Heart right ventricle (tissue), 16 donors: ENCODE data around the gene CASKIN1. TPM values are rescaled to one million over a fixed set of nuclear protein-coding genes. Genes with fewer than 3 reads are reported as not detected.
"Not testable (repeated sequence)": the region's sequence is repeated elsewhere in the genome, so short reads cannot be mapped to it uniquely, and the experiment has no call there.

ENCODE experiments used
- ATAC-seq, 8 donors: fragments of 200-7000 bp; cut with Tn5 transposase; one replicate each; pipeline ENCODE4 v1.9.1; 2020; ENCODE audit warnings: mild to moderate bottlenecking in 8 of 8, moderate library complexity in 8 of 8, moderate number of reproducible peaks in 1 of 8
- DNase-seq, 2 donors: peaks; one replicate each; pipeline ENCODE4 v3.0.0-alpha.2; 2020
- H3K27ac ChIP-seq, 10 donors: fragments of 200-600 bp; sonication (generic) in 2 of 10; one replicate each; pipeline versions ENCODE4 v1.5.0 to v1.8.0; 2020 to 2022; ENCODE audit warnings: mild to moderate bottlenecking in 3 of 10
- H3K27me3 ChIP-seq, 7 donors: fragments of 200-600 bp; one replicate each; pipeline ENCODE4 v1.8.0; 2021 to 2022; ENCODE audit warnings: mild to moderate bottlenecking in 2 of 7
- H3K36me3 ChIP-seq, 9 donors: fragments of 200-600 bp; sonication (generic) in 1 of 9; one replicate each; pipeline versions ENCODE4 v1.5.0 to v1.8.0; 2020 to 2022; ENCODE audit warnings: mild to moderate bottlenecking in 2 of 9
- H3K4me1 ChIP-seq, 9 donors: fragments of 200-600 bp; sonication (generic) in 1 of 9; one replicate each; pipeline versions ENCODE4 v1.5.0 to v1.8.0; 2020 to 2022; ENCODE audit warnings: mild to moderate bottlenecking in 4 of 9
- H3K4me3 ChIP-seq, 10 donors: fragments of 200-600 bp; sonication (generic) in 2 of 10; one replicate each; pipeline versions ENCODE4 v1.5.0 to v1.8.0; 2020 to 2022; ENCODE audit warnings: mild to moderate bottlenecking in 7 of 10, moderate library complexity in 2 of 10
- H3K9me3 ChIP-seq, 11 donors: fragments of 200-600 bp in 10 of 11; sonication (generic) in 2 of 11; one replicate each; pipeline versions ENCODE4 v1.5.0 to v1.8.0; 2013 to 2022; ENCODE audit warnings: mild to moderate bottlenecking in 2 of 11, control low read depth in 1 of 11, moderate library complexity in 1 of 11
- WGBS, 2 donors: extraction: QIAGEN DNeasy Blood & Tissue Kit; methylation state at CpG; one replicate each; pipeline ENCODE4 v1.1.7; 2013; ENCODE audit warnings: inconsistent platforms in 1 of 2; 5-methylcytosine and 5-hydroxymethylcytosine counted together
- intact Hi-C, 10 donors: fragments of 100-400 bp; cut with DNase I; formaldehyde crosslinking; loops; one replicate each; pipeline versions ENCODE4 v1.11.1 to v1.14.2; 2022
- microRNA-seq, 2 donors: library from miRNA; unstranded; fragments of <30 nt; microRNA quantifications; one replicate each; pipeline ENCODE4 v1.2.0, GENCODE V29; 2021
- polyA plus RNA-seq, 2 donors: library from polyadenylated mRNA; stranded (reverse); fragments of 200-250 nt; gene quantifications; one replicate each; pipeline ENCODE4 v1.2.3, GENCODE V29; 2013
- total RNA-seq, 10 donors: library from RNA; stranded (reverse); fragmentation: NEBNext Ultra II Directional in 3 of 10; extraction: Animal tissue kit (Norgen Biotek cat#: 25700) in 3 of 10; gene quantifications; one replicate each; pipeline versions ENCODE4 v1.2.1 to v1.2.4, GENCODE V29; 2021 to 2023
- donor health status: Arrhythmogenic right ventricular cardiomyopathy.
- donor health status: ischemic (EF 13 %, LVEDD 7.1; RV severe dilation, severe dysfunction).
- donor health status: healthy with polysubstance abuse.
- donor health status: DM: no; HTN: yes; CAD: no.
- donor health status: DM: no; HTN: no; CAD: no.
- donor health status: ischemic (EF 25% LVEDD 6.9; RV normal size, moderate dysfunction).
- donor health status: ischemic (EF 25% LVEDD 5.7; RV mildly dilated, moderate dysfunction).
- donor health status: healthy.
- donor health status: DM: yes; HTN: yes; CAD: no.
- donor health status: Ischemic cardiomyopathy.
- donor health status: ischemic (EF 35%, LVEDD 5.7; RV mildly dilated, moderate dysfunction).
- donor health status: nonischemic (EF 11% LVEDD 7.7; RV severe dilation, severe dysfunction).
- donor health status: DM: yes; HTN: yes; CAD: no.
- donor health status: PGD.
- donor health status: ischemic (EF 29% LVEDD 5.4; RV normal size, mild dysfunction).
- donor health status: nonischemic (EF 23%, LVEDD 6.1; RV moderate dilation, normal function).

CASKIN1 gene
- total and polyA plus RNA-seq, 12 donors = 0.24 to 6.0 (median 1.1) TPM

- H3K9me3 ChIP-seq, H3K36me3 ChIP-seq, H3K27ac ChIP-seq, DNase-seq, intact Hi-C loops, H3K27me3 ChIP-seq, H3K4me3 ChIP-seq, ATAC-seq: not testable (repeated sequence)
- peaks cover 30 to 69% (median 43%) of the 10 kb centered on the region in 9 donors for H3K4me1 ChIP-seq
- WGBS, 2 donors = 82 to 83% methylated on average over 9 of the region's 11 CpGs
These were observed 67.2 kb downstream of the CASKIN1 start for GRCh38 chr16:2129251-2129650.

GRCh38 chr16:2127630-2128280, 68.7 kb downstream of the CASKIN1 start:
- ATAC-seq = peak in 3 of 8 donors; percentile 6 to 35 (median 6)
- peak overlapping the region; percentile 92 to 100 (median 98) for H3K27ac ChIP-seq
- H3K9me3 ChIP-seq, H3K27me3 ChIP-seq, H3K4me3 ChIP-seq, H3K36me3 ChIP-seq, intact Hi-C loops: not testable (repeated sequence)
- peak in 1 of 2 donors; percentile 48 for DNase-seq
- H3K4me1 ChIP-seq = peaks cover 39 to 78% (median 58%) of the 10 kb centered on the region in 9 donors
- 19 to 23% methylated on average over 3 of the region's 3 CpGs for WGBS, 2 donors

Small RNA genes within 50 kb of the gene (microRNA-seq; reads per million reads assigned to microRNA genes)
- gene MIR3180-5 = 0 reads per million in 2 donors
- gene MIR4516 = 0 reads per million in 2 donors

Other genes with a start within 250 kb of the CASKIN1 start
- gene RPL3L, start 241.9 kb downstream of the CASKIN1 start, total RNA-seq = 100 to 1,000 TPM; 173 to 282 (median 254) TPM
- gene RPL3L, start 241.9 kb downstream of the CASKIN1 start, polyA plus RNA-seq = 100 to 1,000 TPM; 124 to 164 TPM
- 100 to 1,000 TPM; 375 to 755 (median 559) TPM for gene NDUFB10, start 237.1 kb downstream of the CASKIN1 start, total RNA-seq
- 1,000 to 10,000 TPM in 1 of 2 donors, 100 to 1,000 TPM in 1; 824 to 1,046 TPM for gene NDUFB10, start 237.1 kb downstream of the CASKIN1 start, polyA plus RNA-seq
- 1,000 to 10,000 TPM in 3 of 10 donors, 100 to 1,000 TPM in 7; 691 to 1,555 (median 813) TPM for gene RPS2, start 231.8 kb downstream of the CASKIN1 start, total RNA-seq
- 1,000 to 10,000 TPM; 1,955 to 3,593 TPM for gene RPS2, start 231.8 kb downstream of the CASKIN1 start, polyA plus RNA-seq
- gene RNF151, start 229.7 kb downstream of the CASKIN1 start, total RNA-seq = not detected
- not detected for gene RNF151, start 229.7 kb downstream of the CASKIN1 start, polyA plus RNA-seq
- gene TBL3, start 224.6 kb downstream of the CASKIN1 start, total RNA-seq = 10 to 100 TPM; 18.5 to 26.7 (median 21.9) TPM
- gene TBL3, start 224.6 kb downstream of the CASKIN1 start, polyA plus RNA-seq = 10 to 100 TPM; 57.4 to 71.1 TPM
- not detected for gene NOXO1, start 215.1 kb downstream of the CASKIN1 start, total RNA-seq
- under 1 TPM; 0.09 to 0.29 TPM for gene NOXO1, start 215.1 kb downstream of the CASKIN1 start, polyA plus RNA-seq
- gene GFER, start 212.4 kb downstream of the CASKIN1 start, total RNA-seq = 10 to 100 TPM; 14.7 to 30.2 (median 24.5) TPM
- 10 to 100 TPM; 37.5 to 65.6 TPM for gene GFER, start 212.4 kb downstream of the CASKIN1 start, polyA plus RNA-seq
- gene SYNGR3, start 206.6 kb downstream of the CASKIN1 start, total RNA-seq = under 1 TPM in 8 of 10 donors, not detected in 2; 0.15 to 0.62 (median 0.28) TPM
- 1 to 10 TPM in 1 of 2 donors, under 1 TPM in 1; 0.51 to 2.5 TPM for gene SYNGR3, start 206.6 kb downstream of the CASKIN1 start, polyA plus RNA-seq
- 10 to 100 TPM in 9 of 10 donors, 1 to 10 TPM in 1; 9.5 to 24.7 (median 14.2) TPM for gene ZNF598, start 186.8 kb downstream of the CASKIN1 start, total RNA-seq
- 10 to 100 TPM; 12.6 to 25.3 TPM for gene ZNF598, start 186.8 kb downstream of the CASKIN1 start, polyA plus RNA-seq
- under 1 TPM in 1 of 10 donors, not detected in 9; 0.39 TPM for gene NPW, start 176.8 kb downstream of the CASKIN1 start, total RNA-seq
- under 1 TPM in 1 of 2 donors, not detected in 1; 0.54 TPM for gene NPW, start 176.8 kb downstream of the CASKIN1 start, polyA plus RNA-seq
- 100 to 1,000 TPM in 9 of 10 donors, 10 to 100 TPM in 1; 94.3 to 429 (median 146) TPM for gene NHERF2, start 169.7 kb downstream of the CASKIN1 start, total RNA-seq
- gene NHERF2, start 169.7 kb downstream of the CASKIN1 start, polyA plus RNA-seq = 100 to 1,000 TPM; 314 to 640 TPM
- 10 to 100 TPM in 8 of 10 donors, 1 to 10 TPM in 2; 9.8 to 24.9 (median 12.3) TPM for gene NTHL1, start 148.8 kb downstream of the CASKIN1 start, total RNA-seq
- 10 to 100 TPM; 16.1 to 51.9 TPM for gene NTHL1, start 148.8 kb downstream of the CASKIN1 start, polyA plus RNA-seq
- gene TSC2, start 148.6 kb downstream of the CASKIN1 start, total RNA-seq = 10 to 100 TPM; 54.7 to 87.0 (median 71.5) TPM
- 10 to 100 TPM; 28.8 to 83.3 TPM for gene TSC2, start 148.6 kb downstream of the CASKIN1 start, polyA plus RNA-seq
- 100 to 1,000 TPM in 6 of 10 donors, 10 to 100 TPM in 4; 79.3 to 122 (median 104) TPM for gene PKD1, start 60.7 kb downstream of the CASKIN1 start, total RNA-seq
- gene PKD1, start 60.7 kb downstream of the CASKIN1 start, polyA plus RNA-seq = 100 to 1,000 TPM in 1 of 2 donors, 10 to 100 TPM in 1; 76.7 to 114 TPM
- gene RAB26, start 48.0 kb downstream of the CASKIN1 start, total RNA-seq = 1 to 10 TPM in 8 of 10 donors, under 1 TPM in 2; 0.74 to 4.3 (median 1.6) TPM
- gene RAB26, start 48.0 kb downstream of the CASKIN1 start, polyA plus RNA-seq = 1 to 10 TPM in 1 of 2 donors, under 1 TPM in 1; 0.26 to 6.4 TPM
- gene TRAF7, start 40.8 kb downstream of the CASKIN1 start, total RNA-seq = 10 to 100 TPM; 16.9 to 44.9 (median 23.8) TPM
- gene TRAF7, start 40.8 kb downstream of the CASKIN1 start, polyA plus RNA-seq = 10 to 100 TPM; 14.6 to 28.2 TPM
- 10 to 100 TPM; 19.3 to 28.8 (median 23.6) TPM for gene MLST8, start 8.8 kb upstream of the CASKIN1 start, total RNA-seq
- gene MLST8, start 8.8 kb upstream of the CASKIN1 start, polyA plus RNA-seq = 10 to 100 TPM; 38.8 to 43.1 TPM
- gene BRICD5, start 14.3 kb upstream of the CASKIN1 start, total RNA-seq = 10 to 100 TPM in 1 of 10 donors, 1 to 10 TPM in 9; 4.3 to 15.6 (median 7.2) TPM
- gene BRICD5, start 14.3 kb upstream of the CASKIN1 start, polyA plus RNA-seq = 10 to 100 TPM; 14.7 to 31.7 TPM
- gene PGP, start 18.2 kb upstream of the CASKIN1 start, total RNA-seq = 10 to 100 TPM; 21.1 to 48.3 (median 25.7) TPM
- gene PGP, start 18.2 kb upstream of the CASKIN1 start, polyA plus RNA-seq = 10 to 100 TPM; 31.3 to 33.1 TPM
- 10 to 100 TPM in 7 of 10 donors, 1 to 10 TPM in 3; 8.4 to 16.3 (median 10.7) TPM for gene E4F1, start 27.0 kb upstream of the CASKIN1 start, total RNA-seq
- gene E4F1, start 27.0 kb upstream of the CASKIN1 start, polyA plus RNA-seq = 10 to 100 TPM; 22.0 to 34.8 TPM
- under 1 TPM in 9 of 10 donors, not detected in 1; 0.15 to 0.44 (median 0.30) TPM for gene DNASE1L2, start 39.8 kb upstream of the CASKIN1 start, total RNA-seq
- gene DNASE1L2, start 39.8 kb upstream of the CASKIN1 start, polyA plus RNA-seq = 1 to 10 TPM in 1 of 2 donors, under 1 TPM in 1; 0.49 to 1.2 TPM
- gene ECI1, start 55.0 kb upstream of the CASKIN1 start, total RNA-seq = 100 to 1,000 TPM; 118 to 243 (median 153) TPM
- gene ECI1, start 55.0 kb upstream of the CASKIN1 start, polyA plus RNA-seq = 100 to 1,000 TPM; 256 to 491 TPM
- 100 to 1,000 TPM; 103 to 128 (median 118) TPM for gene RNPS1, start 71.5 kb upstream of the CASKIN1 start, total RNA-seq
- 100 to 1,000 TPM in 1 of 2 donors, 10 to 100 TPM in 1; 61.7 to 136 TPM for gene RNPS1, start 71.5 kb upstream of the CASKIN1 start, polyA plus RNA-seq
- gene ABCA3, start 144.1 kb upstream of the CASKIN1 start, total RNA-seq = 10 to 100 TPM in 3 of 10 donors, 1 to 10 TPM in 7; 7.7 to 12.5 (median 9.4) TPM
- gene ABCA3, start 144.1 kb upstream of the CASKIN1 start, polyA plus RNA-seq = 1 to 10 TPM; 4.9 to 5.3 TPM
- gene CCNF, start 232.8 kb upstream of the CASKIN1 start, total RNA-seq = 1 to 10 TPM in 6 of 10 donors, under 1 TPM in 4; 0.62 to 3.4 (median 1.1) TPM
- gene CCNF, start 232.8 kb upstream of the CASKIN1 start, polyA plus RNA-seq = under 1 TPM; 0.51 to 0.93 TPM